ENCODE results near the gene MCEE. TPM values are rescaled to one million over a fixed set of nuclear protein-coding genes. Genes with fewer than 3 reads are reported as not detected.

The MCEE gene
- total RNA-seq, 1 experiment from 2014 or later: 11.8 TPM

- peak overlapping the region; percentile 90 for H3K27ac ChIP-seq (ENCODE audit: low read depth, low read length, poor library complexity, severe bottlenecking)
- ChIA-PET POLR2A (ENCODE audit: low non-redundant PET) (no interaction called here), CTCF (no interaction called here)
- H3K4me3 ChIP-seq (ENCODE audit: low read depth, low read length, poor library complexity, severe bottlenecking): peak overlapping the region; percentile 92
- H3K9me3 ChIP-seq (ENCODE audit: low read depth, low read length, poor library complexity, severe bottlenecking): no peaks in the 10 kb centered on the region
- BruUV-seq (replicated peaks): no TSS peak
- DNase-seq (ENCODE audit: low spot score): no peak
- peaks cover 17% of the 10 kb centered on the region for H3K36me3 ChIP-seq (ENCODE audit: insufficient read depth, low read length, poor library complexity, severe bottlenecking)
- intact Hi-C loops (cut with micrococcal nuclease; ENCODE audit: unreplicated experiment): no loop called here
- no peak for TF ChIP-seq EZH2 (IDR thresholded peaks at IDR 0.05; ENCODE audit: borderline replicate concordance, low read depth, low read length, poor library complexity, severe bottlenecking)
- no peak for TF ChIP-seq CTCF (conservative IDR thresholded peaks at IDR 0.05; ENCODE audit: low read depth, low read length)
- no peaks in the 10 kb centered on the region for H3K27me3 ChIP-seq (replicated peaks; ENCODE audit: insufficient read depth, low read depth, low read length, poor library complexity)
- H3K4me1 ChIP-seq (ENCODE audit: insufficient read depth, low read length, poor library complexity, severe bottlenecking): peaks cover 10% of the 10 kb centered on the region
Measured at GRCh38 chr2:71129902-71130151, 202 bp downstream of the MCEE start.

DNA sequence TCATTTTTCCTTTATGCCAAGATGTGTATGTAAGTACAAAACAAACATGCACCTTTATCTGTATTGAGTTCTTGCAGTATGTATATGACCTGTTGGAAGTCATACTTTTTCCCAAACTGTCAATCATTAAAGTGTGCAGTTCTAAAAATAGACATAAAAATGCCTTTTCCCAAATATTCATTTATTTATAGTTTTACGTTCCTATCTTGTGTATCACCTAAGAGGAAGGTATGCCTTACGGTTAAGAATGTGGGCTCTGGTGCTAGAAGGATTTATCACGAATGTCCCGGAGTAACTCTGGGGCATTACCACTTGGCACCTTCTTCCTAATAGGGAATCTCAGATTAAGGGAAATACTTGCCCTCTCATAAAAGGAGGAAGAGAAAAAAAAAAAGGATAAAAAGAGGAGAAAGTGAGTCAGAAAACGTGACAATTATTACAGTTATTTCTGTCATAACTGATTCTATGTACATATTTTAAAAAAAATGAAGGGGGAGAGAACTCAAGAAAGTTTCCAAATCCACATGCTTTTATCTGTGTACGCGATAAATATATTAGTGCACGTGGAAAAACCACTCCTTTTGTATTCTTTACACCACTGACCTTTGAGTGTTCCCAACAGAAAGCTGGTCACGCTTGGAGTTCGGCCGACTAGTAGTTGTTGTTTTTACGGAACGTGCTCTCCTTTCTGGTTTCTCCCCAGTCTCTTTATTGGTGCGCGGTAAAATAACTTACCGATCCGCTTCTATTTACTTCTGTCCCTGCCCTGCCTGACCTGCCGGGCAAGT is 721 bp downstream of the MCEE start:
- Histone ChIP-seq H3K27ac (ENCODE audit: low read depth, low read length, poor library complexity, severe bottlenecking) (peak overlapping the region; percentile 90), H3K4me1 (ENCODE audit: insufficient read depth, low read length, poor library complexity, severe bottlenecking) (peaks cover 10% of the 10 kb centered on the region), H3K4me3 (ENCODE audit: low read depth, low read length, poor library complexity, severe bottlenecking) (peak overlapping the region; percentile 92), H3K36me3 (ENCODE audit: insufficient read depth, low read length, poor library complexity, severe bottlenecking) (peaks cover 12% of the 10 kb centered on the region), H3K27me3 (replicated peaks; ENCODE audit: insufficient read depth, low read depth, low read length, poor library complexity) (no peaks in the 10 kb centered on the region), H3K9me3 (ENCODE audit: low read depth, low read length, poor library complexity, severe bottlenecking) (no peaks in the 10 kb centered on the region)
- BruUV-seq (replicated peaks): TSS peak; percentile 69
- TF ChIP-seq CTCF (conservative IDR thresholded peaks at IDR 0.05; ENCODE audit: low read depth, low read length) (no peak), EZH2 (IDR thresholded peaks at IDR 0.05; ENCODE audit: borderline replicate concordance, low read depth, low read length, poor library complexity, severe bottlenecking) (no peak)
- intact Hi-C loops (cut with micrococcal nuclease; ENCODE audit: unreplicated experiment): no loop called here
- CTCF ChIA-PET: no interaction called here
- peak; percentile 3 for DNase-seq (ENCODE audit: low spot score)
- POLR2A ChIA-PET (ENCODE audit: low non-redundant PET): no interaction called here

GRCh38 chr2:71126957-71127356 is 3.1 kb downstream of the MCEE start:
- Histone ChIP-seq H3K9me3 (ENCODE audit: low read depth, low read length, poor library complexity, severe bottlenecking) (no peaks in the 10 kb centered on the region), H3K4me1 (ENCODE audit: insufficient read depth, low read length, poor library complexity, severe bottlenecking) (peaks cover 8% of the 10 kb centered on the region), H3K27me3 (replicated peaks; ENCODE audit: insufficient read depth, low read depth, low read length, poor library complexity) (no peaks in the 10 kb centered on the region), H3K36me3 (ENCODE audit: insufficient read depth, low read length, poor library complexity, severe bottlenecking) (peaks cover 6% of the 10 kb centered on the region), H3K4me3 (ENCODE audit: low read depth, low read length, poor library complexity, severe bottlenecking) (no peak overlapping the region), H3K27ac (ENCODE audit: low read depth, low read length, poor library complexity, severe bottlenecking) (no peak overlapping the region)
- intact Hi-C loops (cut with micrococcal nuclease; ENCODE audit: unreplicated experiment): no loop called here
- ChIA-PET CTCF (no interaction called here), POLR2A (ENCODE audit: low non-redundant PET) (no interaction called here)
- DNase-seq (ENCODE audit: low spot score): no peak
- TF ChIP-seq CTCF (conservative IDR thresholded peaks at IDR 0.05; ENCODE audit: low read depth, low read length): no peak
- no peak for TF ChIP-seq EZH2 (IDR thresholded peaks at IDR 0.05; ENCODE audit: borderline replicate concordance, low read depth, low read length, poor library complexity, severe bottlenecking)
- BruUV-seq (replicated peaks): no TSS peak
